ENCODE results near the gene LDLRAD4.
"Not testable (repeated sequence)": the region's sequence is repeated elsewhere in the genome, so short reads cannot be mapped to it uniquely, and the experiment has no call there.

LDLRAD4 gene

DNA sequence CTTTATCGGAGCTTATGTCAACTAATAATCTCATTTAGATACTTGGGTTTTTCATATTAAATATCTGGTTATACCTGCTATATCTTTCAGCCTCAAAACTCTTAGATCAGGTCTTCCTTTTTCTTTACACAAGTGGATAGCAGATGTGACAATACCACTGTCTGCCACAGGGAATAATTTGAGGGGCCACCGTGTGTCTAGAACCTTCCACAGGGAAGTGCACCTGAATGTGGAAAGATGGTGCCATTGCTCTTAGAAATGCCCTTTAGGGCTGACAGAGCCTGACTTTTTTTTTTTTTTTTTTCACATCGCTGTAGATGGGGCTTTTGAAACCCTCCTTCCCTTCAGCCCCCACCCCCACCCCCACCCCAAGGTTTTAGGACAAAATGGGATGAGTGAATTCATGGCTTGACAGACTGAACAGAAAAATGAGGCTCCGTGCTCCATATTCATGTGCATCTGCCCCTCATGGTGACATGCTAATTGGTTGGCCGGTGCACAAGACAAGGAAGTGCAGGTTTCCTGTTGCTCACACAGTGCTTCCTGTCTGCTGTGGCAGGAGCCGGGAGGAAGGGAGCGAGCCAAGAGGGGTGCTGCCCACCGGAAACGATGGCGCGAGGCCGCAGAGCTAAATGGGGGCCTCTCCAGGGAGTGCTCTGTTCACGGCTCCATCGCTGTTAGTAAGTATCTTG lies 246.0 kb downstream of the LDLRAD4 start:
- peak; percentile 53 for DNase-seq (ENCODE audit: low spot score)

DNA sequence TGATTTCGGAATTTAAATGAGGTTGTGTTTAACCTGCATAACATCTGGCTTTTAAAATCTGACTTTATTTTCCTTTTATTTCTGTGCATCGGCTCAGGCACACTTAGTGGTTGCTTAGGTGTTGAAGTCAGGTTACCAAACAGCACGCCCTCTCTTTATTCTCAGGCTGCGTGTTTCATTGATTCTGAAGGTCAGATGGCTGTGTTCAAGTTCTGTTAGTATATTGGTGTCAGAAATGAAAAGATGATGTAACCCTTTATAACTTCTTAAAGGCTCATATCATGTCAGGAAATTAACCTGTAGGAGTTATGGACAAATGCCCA lies 246.5 kb downstream of the LDLRAD4 start:
- DNase-seq (ENCODE audit: low spot score) = no peak

DNA sequence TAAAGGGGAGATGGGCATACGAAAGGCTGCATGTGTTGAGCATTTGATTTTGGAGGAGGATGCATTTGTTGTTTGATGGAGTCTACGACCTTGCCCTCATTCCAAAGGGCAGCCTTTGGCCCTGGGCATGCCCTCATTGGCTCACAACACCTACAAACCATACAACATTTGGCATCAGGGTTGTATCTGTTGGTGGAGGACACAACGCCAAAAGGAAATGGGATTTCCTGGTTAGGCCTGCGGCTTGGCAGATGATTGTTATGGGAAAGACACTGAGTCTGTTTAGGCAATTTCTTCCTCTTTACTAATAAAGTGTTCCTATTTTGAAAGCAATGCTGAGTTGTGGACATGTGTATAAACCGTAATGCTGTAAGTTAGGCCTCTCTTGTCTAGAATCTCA lies 246.9 kb downstream of the LDLRAD4 start:
- peak; percentile 59 for DNase-seq (ENCODE audit: low spot score)

DNA sequence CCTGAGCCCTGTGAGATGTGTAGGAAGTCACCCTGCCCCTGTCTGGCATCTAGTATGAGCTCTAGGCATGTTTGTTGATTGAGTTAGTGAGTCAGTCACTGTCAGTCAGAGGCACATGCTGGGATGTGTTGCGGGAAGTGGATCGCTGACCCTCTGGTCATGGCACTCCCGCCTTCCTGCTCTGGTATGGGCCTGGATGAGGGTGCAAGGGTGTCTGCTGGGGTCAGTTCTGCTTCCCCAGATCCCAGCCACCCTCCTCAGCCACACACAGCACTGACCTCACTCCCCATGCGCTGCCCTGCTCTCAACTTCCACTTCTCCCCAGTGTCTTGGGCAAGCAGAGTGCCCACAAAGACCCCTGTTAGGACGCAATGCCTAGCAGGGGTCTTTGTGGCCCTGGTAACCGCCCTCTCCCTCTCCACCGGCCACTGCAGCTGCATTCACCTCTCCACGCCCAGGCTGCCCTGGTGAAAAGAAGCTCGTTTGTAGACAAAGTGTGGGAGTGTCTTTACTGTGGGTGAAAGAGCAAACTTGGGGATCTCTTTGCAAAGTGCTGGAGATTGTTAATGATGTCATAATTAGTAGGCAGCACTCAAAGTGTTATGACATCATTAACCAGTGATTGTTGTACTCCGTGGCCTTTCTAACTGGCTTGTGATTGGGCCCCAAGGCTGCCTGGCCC lies 252.1 kb downstream of the LDLRAD4 start:
- no peak for DNase-seq (ENCODE audit: low spot score)

DNA sequence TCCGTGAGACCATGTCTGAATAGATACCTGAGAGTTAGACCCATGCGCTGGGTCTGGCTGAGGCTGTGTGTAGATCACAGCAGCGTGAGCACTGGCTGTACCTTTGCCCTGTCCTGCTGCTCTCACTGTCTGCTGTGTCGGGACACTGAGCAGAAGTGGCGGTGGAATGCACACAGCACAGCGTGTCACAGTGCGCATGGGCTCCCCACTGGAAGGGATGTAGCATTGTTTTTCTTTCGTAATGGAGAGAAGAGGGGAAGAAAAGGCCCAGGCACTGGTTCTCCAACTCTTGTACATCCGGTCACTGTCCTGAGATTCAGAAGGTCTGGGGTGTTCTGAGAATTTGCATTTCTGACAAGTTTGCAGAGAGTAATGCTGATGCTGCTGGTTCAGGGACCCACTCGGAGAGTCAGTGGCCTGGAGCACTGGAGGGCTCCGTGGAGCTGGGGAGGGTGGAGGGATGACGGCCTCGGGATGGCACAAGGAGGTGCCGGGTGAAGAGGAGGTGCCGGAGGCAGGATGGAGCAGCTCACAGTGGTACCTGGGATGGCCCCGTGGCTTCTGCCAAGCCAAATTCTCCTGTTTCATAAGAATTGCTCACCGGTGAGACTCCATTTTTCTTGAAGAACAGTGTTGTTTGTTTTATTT lies 252.8 kb downstream of the LDLRAD4 start:
- peak; percentile 26 for DNase-seq (ENCODE audit: low spot score)

DNA sequence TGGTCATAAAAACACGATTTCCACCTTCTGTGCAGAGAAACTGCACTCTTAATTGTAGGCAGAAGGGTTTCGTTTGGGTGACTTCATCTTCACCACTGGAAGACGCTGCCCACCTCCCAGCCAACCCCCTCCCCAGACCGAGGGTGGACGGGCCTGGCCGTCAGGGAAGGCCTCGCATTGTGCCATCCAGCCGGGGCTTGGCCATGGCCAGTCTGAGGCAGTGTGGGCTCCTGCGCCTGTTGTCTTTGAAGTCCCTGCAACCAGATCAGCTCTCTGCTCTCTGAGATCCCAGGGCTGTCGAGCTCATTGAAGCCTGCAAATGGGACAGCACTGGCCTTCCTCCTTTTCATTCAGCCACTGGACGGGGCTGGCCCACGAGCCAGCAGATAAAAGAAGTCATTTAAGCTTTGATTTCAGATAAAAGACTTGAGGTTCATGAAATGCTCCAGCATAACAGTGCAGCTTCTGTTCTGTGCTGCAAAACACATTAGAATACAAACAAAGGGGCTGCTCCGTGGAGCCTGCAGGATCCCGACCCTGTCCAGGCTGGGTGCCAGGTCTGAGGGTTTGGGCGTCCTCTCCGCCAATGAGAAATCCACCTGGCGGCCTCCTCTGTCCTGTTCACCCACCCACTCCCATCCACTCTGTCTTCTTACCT lies 253.5 kb downstream of the LDLRAD4 start:
- DNase-seq (ENCODE audit: low spot score) = peak; percentile 49

DNA sequence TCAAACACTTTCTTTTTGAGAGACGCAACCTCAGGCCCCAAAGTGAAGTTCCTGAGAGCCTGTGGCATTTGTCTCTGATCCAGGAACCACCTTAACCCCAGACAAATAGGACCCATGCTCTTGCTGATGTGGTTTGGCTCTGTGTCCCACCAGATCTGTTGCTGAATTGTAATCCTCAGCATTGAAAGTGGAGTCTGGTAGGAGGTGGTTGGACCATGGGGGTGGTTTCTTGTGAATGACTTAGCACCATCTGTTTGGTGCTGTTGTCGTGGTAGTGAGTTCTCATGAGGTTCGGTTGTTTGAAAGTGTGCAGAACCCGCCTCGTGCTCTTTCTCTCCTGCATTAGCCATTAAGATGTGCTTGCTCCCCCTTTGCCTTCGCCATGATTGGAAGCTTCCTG lies 255.2 kb downstream of the LDLRAD4 start:
- no peak for DNase-seq (ENCODE audit: low spot score)

DNA sequence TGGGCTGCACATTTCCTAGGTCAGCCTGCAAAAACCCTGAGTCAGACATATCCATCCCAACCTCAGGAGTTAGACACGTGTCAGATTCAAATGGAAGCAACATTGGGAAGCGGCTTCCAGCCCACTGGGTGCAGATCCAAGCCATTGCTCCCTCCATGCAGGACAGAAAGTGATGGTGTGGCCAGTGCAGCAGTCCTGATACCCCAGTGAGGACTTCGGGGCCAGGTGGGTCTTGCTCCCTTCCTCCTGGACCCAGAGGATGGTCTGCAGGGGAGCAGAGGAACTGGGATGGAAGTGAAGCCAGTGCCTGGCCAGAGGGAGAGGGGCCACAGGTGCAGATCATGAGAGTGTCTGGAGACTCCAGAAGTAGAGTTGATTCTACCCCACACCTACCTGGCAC lies 255.8 kb downstream of the LDLRAD4 start:
- no peak for DNase-seq (ENCODE audit: low spot score)

DNA sequence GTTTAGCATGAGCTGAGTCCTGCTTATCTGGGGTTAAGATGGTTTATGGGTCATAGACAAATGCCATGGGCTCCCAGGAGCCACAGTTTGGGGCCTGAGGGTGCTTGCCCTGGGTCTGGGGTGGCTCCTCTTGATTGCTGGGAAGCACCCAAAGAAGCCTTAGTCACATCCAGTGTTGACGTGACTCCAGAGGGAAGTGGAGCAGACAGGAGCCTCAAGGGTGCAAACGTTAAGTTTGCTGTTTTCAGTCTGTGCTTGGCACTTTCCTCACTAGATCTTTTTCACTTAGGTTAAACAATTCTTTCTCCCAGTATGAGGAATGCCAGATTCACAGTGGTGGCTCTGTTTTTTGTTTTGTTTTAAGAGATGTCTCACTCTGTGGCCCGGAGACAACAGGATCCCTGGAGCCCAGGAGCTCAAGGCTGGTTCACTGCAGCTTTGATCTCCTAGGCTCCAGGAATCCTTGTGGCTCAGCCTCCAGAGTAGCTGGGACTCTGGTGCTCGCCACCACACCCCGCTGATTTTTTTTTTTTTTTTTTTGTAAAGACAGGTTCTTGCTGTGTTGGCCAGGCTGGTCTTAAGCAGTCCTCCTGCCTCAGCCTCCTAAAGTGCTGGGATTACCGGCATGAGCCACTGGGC lies 256.5 kb downstream of the LDLRAD4 start:
- DNase-seq (ENCODE audit: low spot score) = no peak

DNA sequence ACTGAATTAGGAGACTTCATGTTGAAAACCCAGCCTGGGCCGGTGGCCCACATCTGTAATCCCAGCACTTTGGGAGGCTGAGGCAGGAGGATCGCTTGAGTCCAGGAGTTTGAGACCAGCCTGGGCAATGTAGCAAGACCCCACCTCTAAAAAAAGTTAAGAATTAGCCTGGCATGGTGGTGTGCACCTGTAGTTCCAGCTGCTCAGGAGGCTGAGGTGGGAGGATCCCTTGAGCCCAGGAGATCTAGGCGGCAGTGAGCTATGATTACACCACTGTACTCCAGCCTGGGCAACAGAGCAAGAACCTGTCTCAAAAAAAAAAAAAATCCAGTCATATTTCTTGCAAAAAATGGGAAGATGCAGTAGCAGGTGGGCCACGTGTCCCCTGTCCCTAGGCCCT lies 257.8 kb downstream of the LDLRAD4 start:
- DNase-seq (ENCODE audit: low spot score) = not testable (repeated sequence)

DNA sequence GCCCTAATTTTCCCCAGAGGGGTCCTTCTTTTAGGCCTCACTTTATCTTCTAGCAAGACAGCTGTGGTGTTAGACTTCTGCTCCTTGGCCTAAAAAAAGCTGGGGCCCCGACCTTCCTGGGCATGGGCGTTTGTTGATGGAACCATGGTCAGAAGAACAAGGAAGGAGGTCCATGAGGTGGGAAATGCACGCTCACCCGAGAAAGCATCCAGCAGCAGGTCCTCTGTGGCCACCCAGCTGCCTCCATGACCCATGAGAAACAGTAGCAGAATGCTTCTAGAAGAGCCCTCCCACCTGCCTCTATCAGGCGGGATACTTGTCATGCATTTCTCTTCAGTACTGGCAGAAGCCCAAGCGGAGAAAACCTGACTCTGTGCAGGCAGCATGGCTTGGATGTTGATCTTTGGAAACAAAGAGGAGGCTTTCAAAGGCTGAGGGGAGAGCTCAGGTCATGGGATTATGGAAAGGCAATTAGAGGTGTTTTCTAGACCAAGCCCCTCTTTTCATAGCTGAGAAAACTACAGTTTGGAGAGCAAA lies 258.7 kb downstream of the LDLRAD4 start:
- peak; percentile 47 for DNase-seq (ENCODE audit: low spot score)

DNA sequence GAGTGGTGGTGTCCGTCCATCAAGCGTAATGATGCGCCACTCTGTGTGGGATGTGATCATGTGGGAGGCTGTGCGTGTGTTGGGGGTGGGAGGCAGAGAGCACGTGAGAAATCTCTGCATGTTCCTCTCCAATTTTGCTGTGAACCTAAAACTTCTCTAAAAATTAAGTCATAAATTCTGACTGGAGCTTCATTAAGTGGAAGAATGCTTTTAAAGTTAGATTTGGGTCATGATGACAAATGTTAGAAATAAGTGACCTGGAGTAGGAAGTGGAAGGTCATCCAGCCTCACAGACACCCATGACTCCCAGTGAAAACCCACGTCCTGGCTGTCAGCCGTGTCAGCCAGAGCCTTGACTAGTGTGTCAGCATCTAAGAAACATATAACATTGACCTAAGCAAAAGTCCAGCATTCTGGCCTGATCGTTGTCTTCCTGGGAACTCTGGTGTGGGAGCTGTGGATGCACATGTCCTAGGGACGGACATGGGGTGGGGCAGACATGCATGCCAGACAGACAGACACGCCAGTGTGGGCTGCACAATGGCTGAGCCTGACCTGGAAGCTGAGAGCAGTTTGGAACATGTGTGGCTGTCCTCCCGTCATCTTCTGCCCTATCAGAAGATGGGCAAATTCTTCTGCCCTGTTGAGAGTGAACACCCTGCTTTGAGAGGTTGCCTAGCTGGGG lies 262.2 kb downstream of the LDLRAD4 start:
- no peak for DNase-seq (ENCODE audit: low spot score)

DNA sequence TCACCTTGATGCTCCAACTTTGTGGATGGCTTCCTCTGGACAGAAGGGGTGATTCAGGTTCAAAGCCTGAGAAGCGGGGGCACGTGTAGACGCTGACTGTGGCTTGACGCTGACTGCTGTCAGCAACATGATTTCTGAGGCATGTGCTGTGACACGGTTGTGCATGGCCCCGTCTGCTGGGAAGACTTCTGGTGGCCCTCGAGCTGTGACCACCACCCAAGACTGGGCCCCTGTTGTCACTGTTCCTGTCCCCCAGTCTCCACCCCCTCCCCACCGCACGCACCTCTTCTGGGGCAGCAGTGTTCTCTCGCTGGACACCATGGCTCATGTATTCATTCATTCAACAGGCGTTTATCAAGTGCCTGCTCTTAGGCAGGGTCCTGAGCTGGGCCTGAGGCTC lies 262.8 kb downstream of the LDLRAD4 start:
- no peak for DNase-seq (ENCODE audit: low spot score)

DNA sequence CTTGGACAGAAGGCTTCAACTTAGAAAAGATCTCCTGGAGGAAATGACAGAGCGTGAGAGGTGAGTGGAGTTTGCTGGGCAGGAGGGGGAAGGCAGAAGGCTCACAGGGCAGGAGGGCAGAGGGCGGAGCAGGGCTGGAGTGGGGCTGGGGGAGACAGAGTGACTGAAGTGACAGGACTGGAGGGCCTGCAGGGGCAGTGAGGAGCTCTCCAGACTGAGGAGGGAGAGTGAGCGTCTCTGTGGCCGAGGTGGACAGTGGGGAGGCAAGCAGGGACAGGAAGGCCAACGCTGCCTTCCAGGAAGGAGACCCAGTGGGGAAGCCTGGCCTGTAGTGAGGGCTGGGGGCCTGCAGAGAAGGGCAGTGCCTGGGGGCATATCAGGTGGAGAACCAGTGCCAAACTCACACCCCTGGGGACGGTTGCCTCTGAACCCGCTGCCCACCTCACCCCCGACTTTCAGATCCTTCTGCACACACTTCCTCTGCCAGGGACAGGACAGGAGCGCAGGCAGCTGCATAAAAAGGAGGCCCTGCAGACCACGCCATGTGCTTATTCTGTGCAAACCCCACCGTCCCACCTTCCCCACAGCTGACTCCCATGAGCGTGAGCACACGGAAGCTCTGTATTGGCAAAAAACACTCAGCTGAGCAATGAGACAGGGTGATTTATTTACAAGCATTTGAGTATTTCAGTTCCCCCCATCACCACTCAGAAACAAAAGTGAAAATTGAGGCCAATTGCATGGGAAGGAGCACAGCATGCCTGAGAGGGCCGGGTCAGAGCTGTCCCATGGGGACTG lies 263.5 kb downstream of the LDLRAD4 start:
- DNase-seq (ENCODE audit: low spot score) = no peak

DNA sequence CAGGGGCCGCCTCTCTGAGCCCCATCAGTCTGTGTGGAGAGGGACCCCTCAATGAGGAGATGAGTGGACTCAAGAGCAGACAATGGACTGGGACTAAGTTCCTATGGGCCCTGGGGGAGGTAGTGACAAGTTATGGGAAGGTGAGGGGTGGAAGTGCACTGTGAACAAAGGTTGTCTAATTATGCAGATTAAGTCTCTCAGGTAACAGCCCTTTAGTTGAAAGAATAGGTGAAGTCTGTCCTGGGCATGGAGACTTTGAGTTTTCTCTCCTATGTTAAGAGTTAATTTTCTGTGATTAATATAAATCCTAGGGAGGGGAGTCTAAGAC lies 264.0 kb downstream of the LDLRAD4 start:
- DNase-seq (ENCODE audit: low spot score) = no peak

DNA sequence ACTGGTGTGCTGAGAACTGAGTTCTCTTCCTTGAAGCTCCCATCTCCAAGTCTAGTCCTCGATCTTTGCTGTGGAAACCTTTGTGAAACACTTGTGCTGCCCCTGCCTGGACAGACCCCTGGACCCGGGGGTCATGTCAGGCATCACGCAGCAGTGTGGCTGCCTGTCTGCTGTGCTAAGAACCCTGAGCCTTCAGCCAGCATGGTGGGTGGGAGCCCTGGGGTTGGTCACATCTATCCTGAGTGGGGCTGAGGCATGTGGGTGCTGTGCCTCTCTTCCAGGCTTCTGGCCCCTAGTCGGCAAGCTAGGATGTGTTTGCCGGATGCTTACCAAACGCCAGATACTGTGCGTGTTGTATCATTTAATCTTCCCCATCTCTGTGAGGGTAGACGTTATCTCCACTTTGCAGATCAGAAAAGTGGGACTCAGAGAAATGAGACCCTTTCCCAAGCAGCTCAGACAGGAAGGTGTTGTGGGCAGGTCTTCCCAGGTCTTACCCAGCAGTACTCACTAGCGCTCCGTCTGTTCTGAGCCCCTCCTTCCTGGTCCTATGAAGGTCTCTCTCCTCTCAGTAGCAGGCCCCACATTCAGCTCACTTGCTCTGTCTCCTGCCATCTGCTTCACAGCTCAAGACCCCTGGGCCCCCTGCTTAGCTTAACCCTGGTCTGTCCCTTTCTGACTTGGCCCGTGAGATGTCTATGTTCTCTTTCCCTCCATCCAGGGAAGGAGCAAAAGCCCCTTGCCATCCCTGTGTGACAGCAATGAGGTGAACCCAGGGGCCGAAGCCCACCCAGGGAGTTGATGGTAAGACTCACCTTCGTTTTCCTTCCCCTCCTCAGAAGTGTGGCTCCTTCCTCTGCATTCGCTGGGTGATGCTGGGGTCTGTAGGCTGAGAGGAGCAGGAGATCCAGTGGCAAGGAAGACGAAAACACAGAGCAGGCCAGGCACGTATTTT lies 265.0 kb downstream of the LDLRAD4 start:
- DNase-seq (ENCODE audit: low spot score) = no peak

DNA sequence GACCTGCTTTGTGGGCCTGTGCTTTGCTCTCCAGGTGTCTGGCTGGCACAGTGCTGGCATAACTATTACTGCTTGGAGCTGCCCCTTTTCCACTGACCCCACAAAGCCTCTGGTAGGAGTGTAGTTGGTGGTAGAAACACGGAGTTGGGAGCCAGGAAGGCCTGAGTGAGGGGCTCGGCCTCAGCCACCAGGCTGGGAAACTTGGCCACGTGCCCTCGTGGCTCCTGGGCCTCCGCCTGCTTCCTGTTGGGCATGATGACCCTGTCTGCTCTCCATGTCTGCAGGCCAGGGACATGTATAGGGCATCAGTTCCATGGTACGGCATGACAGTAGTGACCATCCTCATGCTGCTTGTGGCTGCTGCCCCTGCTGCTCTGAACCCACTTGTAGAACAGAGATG lies 266.6 kb downstream of the LDLRAD4 start:
- DNase-seq (ENCODE audit: low spot score) = no peak

DNA sequence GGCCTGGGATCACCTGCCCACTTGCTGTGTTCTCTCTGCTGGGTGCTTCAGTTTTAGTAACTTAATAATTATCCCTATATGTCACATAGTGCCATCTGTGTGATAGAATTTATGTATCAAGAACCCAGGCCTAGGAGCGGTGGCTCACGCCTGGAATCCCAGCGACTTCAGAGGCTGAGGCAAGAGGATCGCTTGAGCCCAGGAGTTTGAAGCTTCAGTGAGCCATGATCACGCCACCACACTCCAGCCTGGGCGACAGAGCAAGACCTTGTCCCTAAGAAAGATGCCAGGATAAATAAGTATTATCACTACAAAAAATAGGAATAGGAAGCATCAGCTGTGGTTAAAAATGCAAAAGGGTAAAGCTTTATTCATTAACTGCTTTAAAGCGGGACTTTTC lies 267.0 kb downstream of the LDLRAD4 start:
- DNase-seq (ENCODE audit: low spot score) = no peak

DNA sequence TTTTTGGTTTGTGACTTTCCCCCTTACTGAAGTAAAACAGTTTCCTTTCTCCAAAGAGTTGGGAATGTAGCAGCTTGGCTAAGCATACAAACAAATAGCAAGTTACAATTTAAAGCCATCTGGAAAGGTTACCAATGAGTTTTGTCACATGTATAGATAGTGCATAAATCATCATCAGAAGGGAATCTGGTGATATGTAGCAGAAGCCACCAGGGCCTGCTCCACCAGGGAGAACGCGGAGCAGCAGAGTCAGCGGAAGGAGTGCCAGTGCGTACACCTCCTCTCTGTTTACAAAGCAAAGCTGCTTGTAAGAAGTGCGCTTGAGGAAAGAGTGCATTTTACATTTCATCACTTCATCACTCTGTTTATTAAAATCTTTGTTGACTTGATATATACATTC lies 267.7 kb downstream of the LDLRAD4 start:
- DNase-seq (ENCODE audit: low spot score) = no peak

DNA sequence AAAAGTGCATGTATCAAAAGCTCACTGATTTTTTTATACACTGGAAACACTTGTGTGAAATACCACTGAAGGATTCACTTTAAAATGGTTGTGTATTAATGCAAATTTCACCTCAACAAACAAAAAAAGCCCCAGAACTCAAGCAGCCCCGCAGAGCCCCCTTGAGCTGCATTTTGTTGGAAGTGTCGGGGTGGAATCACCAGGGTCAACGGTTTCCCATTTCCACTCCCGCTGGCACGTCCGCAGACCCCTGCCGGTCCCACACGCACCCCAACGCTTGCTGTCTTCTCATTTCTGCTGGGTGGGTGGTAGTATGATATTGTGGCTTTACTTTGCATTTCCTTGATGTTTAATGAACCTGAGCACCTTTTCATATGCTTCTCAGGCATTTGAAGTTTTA lies 268.1 kb downstream of the LDLRAD4 start:
- DNase-seq (ENCODE audit: low spot score) = no peak
